HG03469 (cell line): ENCODE data around the gene COL1A1.

Source experiments
- ATAC-seq: cut with Tn5 transposase; IDR thresholded peaks from one replicate; pipeline ENCODE4 v1.9.1; 2021; ENCODE audit warnings: mild to moderate bottlenecking, moderate library complexity, moderate number of reproducible peaks; ENCODE audit not compliant: unreplicated experiment

Gene COL1A1

DNA sequence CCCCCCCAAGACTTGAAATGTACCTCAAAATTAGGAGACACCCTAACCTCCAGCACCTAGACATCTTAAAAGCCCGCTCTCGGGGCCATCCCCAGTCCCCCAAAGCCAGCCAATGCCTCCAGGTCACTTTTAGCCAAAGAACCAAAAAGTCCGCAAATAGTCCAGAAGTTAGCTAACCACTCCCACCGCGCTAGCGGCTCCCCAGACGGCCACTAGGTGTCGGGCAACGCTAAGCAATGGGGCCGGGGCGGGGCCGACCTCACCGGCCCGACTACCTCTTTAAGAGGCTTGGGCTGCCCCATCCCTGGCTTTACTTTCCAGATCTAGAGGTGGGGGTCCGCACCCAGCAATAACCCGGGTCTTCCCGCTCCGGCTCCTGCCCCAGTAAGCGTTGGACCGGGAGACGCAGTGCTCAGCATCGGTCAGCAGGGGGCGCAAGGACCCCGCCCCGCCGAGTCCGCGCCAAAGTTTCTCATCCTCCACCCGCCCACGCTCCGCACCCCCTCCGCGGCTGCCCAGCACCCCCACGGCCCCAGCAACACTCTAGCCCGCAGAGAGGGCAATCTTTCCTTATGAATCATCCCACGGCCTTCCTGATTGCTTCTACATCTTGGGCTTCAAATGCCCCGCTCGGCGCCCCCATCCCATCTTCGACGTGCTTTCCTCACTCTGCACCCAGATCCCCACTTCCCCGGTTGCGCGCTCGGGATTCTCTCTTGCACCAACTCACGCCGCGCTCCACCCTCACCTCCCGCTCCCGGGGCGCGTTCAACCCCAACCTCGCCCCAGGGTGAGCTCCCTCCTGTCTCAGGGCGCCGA is 765 bp downstream of the COL1A1 start:
- ATAC-seq = no peak

DNA sequence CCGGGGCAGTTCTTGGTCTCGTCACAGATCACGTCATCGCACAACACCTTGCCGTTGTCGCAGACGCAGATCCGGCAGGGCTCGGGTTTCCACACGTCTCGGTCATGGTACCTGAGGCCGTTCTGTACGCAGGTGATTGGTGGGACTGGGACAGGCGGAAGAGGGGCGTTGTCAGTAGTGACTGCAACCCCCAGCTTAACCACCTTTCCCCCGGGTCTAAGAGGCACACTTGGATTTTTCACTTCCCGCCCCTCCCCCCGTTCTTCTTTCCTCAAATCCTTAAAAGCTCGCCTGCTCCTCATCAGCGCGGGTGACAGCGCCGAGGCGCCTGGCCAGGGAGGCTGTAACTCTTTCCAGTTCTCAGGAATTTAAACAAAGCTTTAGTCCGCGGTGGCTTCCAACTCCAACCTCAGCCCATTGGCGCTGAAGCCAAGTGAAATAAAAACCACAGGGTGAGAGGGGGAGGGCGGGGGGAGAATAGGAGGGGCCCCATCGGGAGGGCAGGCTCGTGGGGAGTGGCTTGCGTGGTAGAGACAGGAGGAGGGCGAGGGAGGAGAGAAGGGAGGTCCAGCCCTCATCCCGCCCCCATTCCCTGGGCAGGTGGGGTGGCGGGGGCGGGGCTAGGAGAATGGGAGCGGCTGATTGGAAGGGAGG is 1.5 kb downstream of the COL1A1 start:
- ATAC-seq = no peak

DNA sequence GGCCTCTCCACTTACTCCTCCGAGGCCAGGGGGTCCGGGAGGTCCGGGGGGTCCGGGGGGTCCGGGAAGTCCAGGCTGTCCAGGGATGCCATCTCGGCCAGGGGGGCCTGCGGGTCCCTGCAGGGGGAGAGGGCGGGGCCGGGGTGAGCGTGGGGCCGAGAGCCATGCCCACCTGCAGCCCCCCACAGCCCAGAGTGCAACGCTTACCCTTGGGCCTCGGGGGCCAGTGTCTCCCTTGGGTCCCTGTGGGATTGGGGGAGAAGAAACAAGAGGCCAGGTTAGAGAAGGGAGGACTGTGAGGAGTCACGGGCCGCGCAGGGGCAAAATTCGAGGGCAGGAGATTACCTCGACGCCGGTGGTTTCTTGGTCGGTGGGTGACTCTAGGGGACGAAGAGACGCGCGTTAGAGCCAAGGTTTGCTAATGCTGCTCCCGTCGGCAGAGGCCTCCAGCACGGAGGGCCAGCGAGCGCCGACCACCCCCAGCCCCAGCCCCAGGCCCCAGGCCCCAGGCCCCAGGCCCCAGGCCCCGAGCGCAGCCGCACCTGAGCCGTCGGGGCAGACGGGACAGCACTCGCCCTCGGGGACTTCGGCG is 2.1 kb downstream of the COL1A1 start:
- ATAC-seq = no peak

DNA sequence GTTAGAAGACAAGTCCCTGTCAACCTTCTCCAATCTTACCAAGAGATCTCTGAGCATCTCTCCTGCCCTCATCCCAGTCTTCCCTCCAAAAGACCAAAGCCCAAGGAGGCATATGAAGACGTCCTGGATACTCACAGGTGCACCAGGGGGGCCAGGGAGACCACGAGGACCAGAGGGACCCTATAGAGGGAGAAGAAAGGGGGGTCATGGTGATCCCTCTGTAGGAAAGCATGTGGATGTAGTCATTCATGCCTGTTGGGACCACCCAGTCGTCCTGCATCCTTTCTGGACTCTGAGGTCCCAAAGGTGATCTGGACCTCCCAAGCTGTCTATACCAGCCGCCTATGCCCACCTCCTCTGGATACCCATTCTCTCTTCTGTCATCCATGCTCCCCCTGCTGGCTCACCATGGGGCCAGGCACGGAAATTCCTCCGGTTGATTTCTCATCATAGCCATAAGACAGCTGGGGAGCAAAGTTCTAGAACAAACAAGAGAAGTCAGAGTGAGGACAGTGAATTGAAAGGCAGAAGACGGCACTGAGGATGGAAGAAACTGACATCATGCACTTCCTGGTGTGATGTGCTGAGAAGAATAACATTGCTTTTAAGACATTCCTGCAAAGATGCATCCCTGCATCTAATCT is 3.3 kb downstream of the COL1A1 start:
- no peak for ATAC-seq

DNA sequence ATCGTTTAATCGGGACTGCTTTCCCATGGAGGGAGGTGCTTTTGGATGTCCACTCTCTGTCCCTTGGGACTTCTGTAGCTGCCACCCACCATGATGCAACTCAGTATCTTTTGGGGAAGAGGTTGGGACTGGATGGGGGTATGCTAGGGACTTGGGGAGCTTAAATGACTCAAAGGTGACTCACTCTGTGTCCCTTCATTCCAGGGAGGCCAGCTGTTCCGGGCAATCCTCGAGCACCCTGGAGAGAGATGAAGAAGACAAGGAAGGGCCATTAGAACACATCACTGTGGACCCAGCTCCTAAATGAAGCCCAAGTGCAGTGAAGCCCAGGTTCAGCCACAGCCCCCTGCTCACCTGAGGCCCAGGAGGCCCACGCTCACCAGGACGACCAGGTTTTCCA is 4.6 kb downstream of the COL1A1 start:
- no peak for ATAC-seq

DNA sequence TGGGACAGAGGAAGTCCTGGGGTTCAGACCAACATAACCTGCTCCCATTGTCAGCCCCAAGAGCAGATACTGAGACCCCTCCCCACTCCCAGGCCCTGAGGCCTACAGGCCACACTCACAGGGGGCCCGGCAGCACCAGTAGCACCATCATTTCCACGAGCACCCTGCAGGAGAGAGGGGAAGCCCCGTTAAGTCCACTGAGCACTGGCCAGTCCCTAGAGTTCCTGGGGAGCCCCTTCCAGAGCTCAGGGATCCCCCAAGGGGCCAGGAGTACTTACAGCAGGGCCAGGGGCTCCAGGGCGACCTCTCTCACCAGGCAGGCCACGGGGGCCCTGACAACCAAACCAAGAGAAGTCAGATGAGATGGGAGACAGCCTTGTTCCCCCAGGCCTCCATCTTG is 5.4 kb downstream of the COL1A1 start:
- no peak for ATAC-seq

DNA sequence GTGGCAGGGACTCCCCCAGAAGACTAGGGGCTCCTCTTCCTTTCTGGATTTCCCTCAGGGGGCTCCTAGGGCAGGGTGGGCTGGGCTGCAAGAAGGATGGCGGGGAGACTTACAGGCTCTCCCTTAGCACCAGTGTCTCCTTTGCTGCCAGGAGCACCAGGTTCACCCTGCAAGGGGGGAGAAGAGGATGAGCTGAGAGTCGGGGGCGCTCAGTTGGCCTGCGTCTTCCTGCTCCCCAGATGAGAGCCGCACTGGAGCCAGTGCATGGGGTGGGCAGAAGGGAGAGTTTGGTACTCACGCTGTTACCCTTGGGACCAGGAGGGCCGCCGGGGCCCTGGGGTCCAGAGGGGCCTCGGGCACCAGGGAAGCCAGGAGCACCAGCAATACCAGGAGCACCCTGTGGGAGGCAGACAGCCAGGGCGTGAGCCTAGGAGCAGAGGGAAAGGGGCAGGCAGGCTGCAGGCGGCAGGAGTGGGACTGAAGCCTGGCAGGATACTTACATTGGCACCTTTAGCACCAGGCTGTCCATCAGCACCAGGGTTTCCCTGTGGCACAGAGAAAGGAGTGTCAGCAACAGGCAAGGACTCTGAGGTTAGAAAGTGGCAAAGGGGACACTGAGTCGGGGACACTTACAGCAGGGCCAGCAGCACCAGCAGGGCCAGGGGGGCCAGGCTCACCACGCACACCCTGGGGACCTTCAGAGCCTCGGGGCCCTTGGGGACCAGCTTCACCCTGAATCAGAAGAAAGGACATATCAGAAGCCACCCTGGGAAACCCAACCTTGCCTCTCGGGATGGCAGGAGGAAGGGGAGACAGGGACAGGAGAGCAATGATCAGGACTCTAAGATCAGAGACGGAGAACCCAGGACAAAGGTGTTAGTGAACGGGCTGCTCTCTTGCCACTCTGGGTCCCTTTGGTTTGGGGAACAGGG is 6.2 kb downstream of the COL1A1 start:
- ATAC-seq = no peak

DNA sequence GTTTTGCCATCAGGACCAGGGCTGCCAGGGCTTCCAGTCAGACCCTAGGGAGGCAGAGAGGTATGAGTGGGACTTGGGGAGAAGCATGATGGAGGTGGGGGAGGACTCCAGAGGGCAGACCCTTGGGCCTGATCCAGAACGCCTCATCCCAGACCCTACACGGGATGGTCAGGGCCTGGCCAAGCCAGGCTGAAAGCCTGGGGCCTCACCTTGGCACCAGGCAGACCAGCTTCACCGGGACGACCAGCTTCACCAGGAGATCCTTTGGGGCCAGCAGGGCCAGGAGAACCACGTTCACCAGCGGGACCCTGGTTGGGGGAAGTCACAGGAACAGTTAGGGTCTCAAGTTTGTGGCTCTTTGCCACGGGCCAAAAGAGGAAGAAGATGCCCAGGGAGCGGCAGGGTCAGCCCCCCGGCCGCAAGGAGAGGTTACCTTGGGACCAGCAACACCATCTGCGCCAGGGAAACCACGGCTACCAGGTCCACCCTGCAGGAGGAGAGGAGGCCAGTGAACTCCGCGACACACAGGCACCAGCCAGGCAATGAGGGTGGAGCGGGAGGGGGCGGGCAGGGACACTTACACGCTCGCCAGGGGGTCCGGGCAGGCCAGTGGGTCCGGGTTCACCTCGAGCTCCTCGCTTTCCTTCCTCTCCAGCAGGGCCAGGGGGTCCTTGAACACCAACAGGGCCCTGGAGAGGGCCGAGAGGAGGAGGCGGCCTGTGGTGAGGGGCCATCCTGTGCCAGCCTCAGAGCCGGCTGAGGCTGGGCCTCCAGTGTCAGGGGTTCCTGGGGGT is 7.1 kb downstream of the COL1A1 start:
- no peak for ATAC-seq

DNA sequence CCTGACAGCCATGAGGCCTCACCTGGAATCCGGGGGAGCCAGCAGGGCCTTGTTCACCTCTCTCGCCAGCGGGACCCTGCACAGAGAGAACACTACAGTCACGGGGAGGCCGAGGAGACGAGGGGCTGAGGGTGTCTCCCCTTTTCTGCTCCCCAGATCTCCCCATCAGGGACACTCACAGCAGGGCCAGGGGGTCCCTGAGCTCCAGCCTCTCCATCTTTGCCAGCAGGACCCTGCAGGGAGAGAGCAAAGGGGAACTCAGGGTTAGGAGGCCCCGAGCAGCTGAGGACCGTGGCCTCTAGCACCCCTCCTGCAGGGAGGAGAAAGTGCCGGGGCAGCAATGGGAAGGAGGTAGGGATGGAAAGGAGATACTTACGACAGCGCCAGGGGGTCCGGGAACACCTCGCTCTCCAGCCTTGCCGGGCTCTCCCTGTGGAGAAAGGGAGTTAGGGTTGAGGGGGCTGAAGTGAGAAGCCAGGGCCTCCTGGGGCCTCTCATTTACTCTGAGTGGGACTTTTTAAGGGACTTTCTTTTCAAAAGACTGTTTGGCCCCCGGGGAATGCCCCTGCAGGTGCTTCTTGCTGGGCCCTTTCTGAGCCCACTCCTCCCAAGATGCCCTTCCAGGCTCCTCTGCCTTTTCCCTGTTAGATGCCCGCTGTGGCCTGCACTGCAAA is 8.7 kb downstream of the COL1A1 start:
- no peak for ATAC-seq

DNA sequence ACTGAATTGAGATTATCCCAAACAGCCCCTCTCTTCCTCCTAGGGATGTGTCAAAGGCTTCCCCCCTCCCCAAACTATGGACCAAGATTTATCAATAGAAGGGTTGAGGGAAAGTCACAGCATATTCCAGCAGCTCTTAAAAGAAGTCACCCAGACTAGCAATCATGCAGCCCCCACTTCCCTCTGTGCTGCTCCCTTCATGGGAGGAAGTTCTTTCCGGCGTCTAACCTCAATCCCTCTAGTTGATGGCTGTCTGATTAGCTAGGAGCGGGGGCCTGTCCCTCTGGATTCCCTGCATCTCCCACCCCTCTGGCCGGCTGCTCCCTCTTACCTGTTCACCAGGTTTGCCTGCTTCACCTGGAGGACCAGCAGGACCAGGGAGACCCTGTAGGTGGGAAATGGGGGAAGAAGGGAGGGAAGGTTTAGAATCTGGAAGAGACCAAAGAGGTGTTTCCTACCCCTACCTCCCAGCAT is 9.2 kb downstream of the COL1A1 start:
- ATAC-seq = no peak

DNA sequence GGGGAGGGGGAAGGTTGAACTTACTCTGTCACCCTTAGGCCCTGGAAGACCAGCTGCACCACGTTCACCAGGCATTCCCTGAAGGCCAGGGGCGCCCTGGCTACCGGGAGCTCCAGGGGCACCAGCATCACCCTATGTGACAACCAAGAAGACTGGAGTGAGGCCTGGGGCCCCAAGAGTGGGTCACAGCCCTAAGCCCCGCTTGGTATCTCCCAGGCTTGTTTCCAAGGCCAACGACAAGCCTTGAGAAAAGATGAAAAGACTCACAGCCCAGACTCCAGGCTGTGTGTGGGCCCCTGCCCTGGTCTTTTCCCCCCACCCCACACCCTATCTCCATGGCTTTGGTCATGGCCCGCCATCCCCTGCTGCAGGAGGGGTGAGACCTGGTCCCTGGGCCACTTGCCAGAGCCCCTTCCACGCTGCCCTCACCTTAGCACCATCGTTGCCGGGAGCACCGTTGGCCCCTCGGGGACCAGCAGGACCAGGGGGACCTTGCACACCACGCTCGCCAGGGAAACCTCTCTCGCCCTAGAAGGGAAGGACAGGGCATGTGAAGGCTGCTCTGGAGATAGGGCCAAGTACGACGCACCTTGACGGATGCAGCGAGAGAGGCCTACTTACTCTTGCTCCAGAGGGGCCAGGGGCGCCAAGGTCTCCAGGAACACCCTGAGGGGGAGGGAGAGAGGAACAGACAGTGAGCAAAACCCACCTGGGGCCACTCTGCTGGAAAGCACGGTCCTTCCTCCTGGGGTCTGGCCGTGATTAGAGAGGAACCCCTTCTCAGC is 9.9 kb downstream of the COL1A1 start:
- no peak for ATAC-seq

DNA sequence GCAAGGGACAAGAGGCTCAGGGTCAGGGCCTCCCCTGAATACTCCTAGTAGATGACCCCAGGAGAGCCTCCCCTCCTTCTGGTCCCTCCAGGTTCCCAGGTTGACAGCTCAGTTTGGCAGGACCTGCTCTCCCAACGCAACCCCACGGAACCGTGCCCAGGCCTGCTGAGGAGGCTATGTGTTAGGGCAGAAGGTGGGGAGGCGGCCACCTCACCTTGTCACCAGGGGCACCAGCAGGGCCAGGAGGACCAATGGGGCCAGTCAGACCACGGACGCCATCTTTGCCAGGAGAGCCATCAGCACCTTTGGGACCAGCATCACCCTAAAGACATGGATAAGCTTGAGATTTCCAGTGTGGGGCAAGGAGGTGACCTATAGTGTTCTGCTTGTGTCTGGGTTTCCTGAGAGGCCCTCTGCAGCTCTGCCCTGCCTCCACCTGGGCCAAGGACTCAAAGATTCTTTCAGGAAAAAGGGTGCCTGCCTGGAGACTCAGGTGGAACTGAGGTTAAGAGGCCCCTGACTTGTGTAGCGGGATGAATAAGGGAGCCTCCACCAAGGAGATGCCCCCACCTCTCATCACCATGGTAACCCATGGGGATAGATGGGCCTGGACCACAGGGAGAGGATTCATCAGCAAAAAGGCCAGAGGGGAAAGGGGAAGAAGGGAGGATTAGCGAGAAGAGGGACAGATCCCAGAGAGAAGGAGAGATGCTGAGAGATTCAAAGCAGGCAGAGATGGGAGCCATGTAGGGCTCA is 10.7 kb downstream of the COL1A1 start:
- no peak for ATAC-seq

DNA sequence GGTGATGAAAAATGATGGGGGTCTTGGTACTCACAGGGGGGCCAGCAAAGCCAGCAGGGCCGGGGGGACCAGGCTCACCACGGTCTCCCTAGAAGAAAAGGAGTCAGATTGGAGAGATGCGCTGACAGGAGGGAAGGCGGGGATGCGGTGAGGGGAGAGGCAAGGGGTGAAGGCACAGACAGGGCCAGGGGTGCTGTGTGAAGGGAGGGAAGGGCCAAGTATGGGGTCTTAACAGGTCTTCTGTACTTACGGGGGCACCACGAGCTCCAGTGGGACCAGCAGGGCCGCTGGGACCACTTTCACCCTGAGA is 11.2 kb downstream of the COL1A1 start:
- no peak for ATAC-seq

DNA sequence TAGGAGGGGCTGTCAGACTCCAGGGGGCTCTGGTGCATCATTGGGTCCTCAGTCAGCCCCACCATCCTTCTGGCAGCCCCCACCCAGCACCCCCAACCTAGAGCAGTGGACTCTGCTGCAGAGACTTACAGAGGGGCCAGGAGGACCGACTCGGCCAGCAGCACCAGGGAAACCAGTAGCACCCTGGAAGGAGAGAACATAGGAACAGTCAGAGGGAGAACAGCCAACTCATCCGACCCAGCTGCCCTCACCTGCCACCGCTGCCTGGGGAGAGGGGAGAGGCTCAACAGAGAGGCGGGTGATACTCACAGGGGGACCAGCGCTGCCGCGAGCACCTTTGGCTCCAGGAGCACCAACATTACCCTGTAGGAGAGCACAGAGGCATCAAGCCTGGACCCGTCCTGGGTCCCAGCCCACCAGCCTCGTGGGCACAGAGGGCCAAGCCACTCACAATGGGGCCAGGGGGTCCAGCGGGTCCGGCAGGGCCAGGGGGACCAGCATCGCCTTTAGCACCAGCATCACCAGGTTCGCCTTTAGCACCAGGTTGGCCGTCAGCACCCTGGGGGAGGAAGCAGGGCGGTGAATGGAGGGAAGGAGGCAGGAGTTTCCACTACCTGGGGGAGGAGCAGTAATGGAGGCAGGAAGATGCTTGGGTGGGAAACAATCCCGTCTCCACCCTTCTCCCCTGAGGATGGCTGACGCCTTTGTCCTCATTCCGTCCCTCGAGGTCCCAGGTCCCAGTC is 11.7 kb downstream of the COL1A1 start:
- ATAC-seq = no peak

DNA sequence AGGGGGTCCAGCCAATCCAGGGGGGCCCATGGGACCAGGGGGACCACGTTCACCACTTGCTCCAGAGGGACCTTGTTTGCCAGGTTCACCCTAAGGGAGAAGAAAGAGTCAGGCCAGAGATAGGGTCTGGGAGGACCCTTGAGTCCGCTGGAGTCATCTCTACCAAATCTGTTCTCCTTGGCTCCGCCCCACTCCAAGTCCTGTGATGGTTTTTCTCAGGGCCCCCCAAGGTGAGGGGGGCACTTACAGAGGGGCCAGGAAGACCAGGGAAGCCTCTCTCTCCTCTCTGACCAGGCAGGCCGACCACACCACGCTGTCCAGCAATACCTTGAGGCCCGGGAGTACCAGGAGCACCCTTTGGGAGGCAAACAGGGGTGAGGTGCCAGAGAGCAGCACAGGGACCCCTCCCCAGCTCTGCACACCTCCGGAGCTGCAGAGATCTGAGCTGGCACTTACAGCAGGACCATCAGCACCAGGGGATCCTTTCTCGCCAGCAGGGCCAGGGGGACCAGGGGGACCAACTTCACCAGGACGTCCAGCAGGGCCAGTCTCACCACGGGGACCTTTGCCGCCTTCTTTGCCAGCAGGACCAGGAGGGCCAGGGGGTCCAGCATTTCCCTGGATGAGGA is 12.4 kb downstream of the COL1A1 start:
- no peak for ATAC-seq

DNA sequence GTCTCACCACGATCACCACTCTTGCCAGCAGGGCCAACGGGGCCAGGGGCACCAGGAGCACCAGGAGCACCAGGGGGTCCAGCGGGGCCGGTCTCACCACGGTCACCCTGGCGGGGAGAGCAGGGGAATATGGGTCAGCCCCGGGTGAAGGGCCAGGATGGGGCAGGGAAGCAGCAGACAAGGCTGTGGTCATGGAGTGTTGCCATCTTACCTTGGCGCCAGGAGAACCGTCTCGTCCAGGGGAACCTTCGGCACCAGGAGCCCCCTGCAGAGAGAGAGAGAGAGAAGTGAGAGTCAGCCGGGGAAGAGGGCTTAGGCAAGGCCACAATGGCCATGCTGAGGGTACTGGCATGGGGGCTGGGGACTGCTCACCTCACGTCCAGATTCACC is 12.9 kb downstream of the COL1A1 start:
- no peak for ATAC-seq
